Endothelial cell of umbilical vein (primary cell): ENCODE data around the gene PECR. TPM values are rescaled to one million over a fixed set of nuclear protein-coding genes. Genes with fewer than 3 reads are reported as not detected.
A peak's percentile ranks its signal among the peaks of the same experiment; 100 is the strongest.

ENCODE experiments used
- BruUV-seq: library from RNA; stranded (reverse); fragments of 400-500 nt; replicated peaks from 2 replicates; lab custom pipeline; 2021; lab: Mats Ljungman, UMichigan
- CTCF ChIA-PET: fragments of 300-600, 350-600 bp; sonication (Branson Sonifier 250); formaldehyde crosslinking; loops from one replicate; lab custom pipeline; 2021; ENCODE audit warnings: antibody characterized with exemption, inconsistent platforms; lab: Charles Lee
- POLR2A ChIA-PET: fragments of 300-600, 350-600 bp; sonication (Branson Sonifier 250); formaldehyde crosslinking; loops from one replicate; lab custom pipeline; 2021; ENCODE audit warnings: antibody characterized with exemption, inconsistent platforms; lab: Charles Lee
- DNase-seq: peaks from one replicate; pipeline ENCODE4 v3.0.0-alpha.2; 2011; ENCODE audit warnings: low read depth, low spot score
- FAIRE-seq: peaks from 2 replicates; lab custom pipeline; 2011; peaks lifted over from hg19 to GRCh38; lab: Jason Lieb, UNC
- H2AFZ ChIP-seq: 2 replicates; pipeline ENCODE4 v1.6.0; 2012; ENCODE audit warnings: low read depth, low read length, control low read depth, inconsistent platforms
- H3K27ac ChIP-seq: 2 replicates; pipeline ENCODE4 v1.5.1; 2011; ENCODE audit warnings: low read depth, mild to moderate bottlenecking, control low read depth, low read length, moderate library complexity; ENCODE audit not compliant: insufficient read depth
- H3K27me3 ChIP-seq, 2 experiments: 2 replicates each; pipeline versions ENCODE4 v1.6.0 to v1.6.1; 2011; ENCODE audit warnings: low read length in 2 of 2, mixed read lengths in 1 of 2; ENCODE audit not compliant: control insufficient read depth in 2 of 2, insufficient read depth in 2 of 2
- H3K36me3 ChIP-seq, 2 experiments: 2 replicates in 1 of 2; 3 replicates in 1 of 2; pipeline ENCODE4 v1.5.1; 2011; ENCODE audit warnings: low read length in 2 of 2, mild to moderate bottlenecking in 1 of 2, moderate library complexity in 1 of 2; ENCODE audit not compliant: control insufficient read depth in 2 of 2, insufficient read depth in 2 of 2; ENCODE audit errors: extremely low read depth in 1 of 2
- H3K4me1 ChIP-seq: 3 replicates; pipeline ENCODE4 v1.5.1; 2011; ENCODE audit warnings: mild to moderate bottlenecking, low read length; ENCODE audit not compliant: control insufficient read depth, insufficient read depth; ENCODE audit errors: extremely low read depth
- H3K4me2 ChIP-seq: 2 replicates; pipeline ENCODE4 v1.6.1; 2011; ENCODE audit warnings: low read length, control low read depth, mixed read lengths; ENCODE audit not compliant: insufficient read depth
- H3K4me3 ChIP-seq, 3 experiments: fragments of 200-600 bp in 1 of 3; sonication (generic), shearing (Covaris generic) in 1 of 3; replicated peaks in 1 of 3; 2 replicates each; pipeline ENCODE4 v1.5.1; 2011 to 2016; ENCODE audit warnings: control low read depth in 3 of 3, low read length in 3 of 3, mild to moderate bottlenecking in 2 of 3, inconsistent platforms in 1 of 3, low read depth in 1 of 3, moderate library complexity in 1 of 3; ENCODE audit not compliant: insufficient read depth in 1 of 3
- H3K79me2 ChIP-seq: 2 replicates; pipeline ENCODE4 v1.6.0; 2012; ENCODE audit warnings: low read length, inconsistent platforms; ENCODE audit not compliant: control insufficient read depth, insufficient read depth
- H3K9ac ChIP-seq: replicated peaks from 2 replicates; pipeline ENCODE3; 2011; ENCODE audit warnings: low read length, control low read depth; ENCODE audit not compliant: insufficient read depth; ENCODE audit errors: extremely low read depth
- H3K9me1 ChIP-seq: replicated peaks from 3 replicates; pipeline ENCODE4 v1.6.0; 2011; ENCODE audit warnings: mild to moderate bottlenecking, low read length; ENCODE audit not compliant: control insufficient read depth, insufficient read depth; ENCODE audit errors: extremely low read depth
- H3K9me3 ChIP-seq: replicated peaks from 2 replicates; pipeline ENCODE4 v1.5.1; 2012; ENCODE audit warnings: low read length, inconsistent platforms; ENCODE audit not compliant: control insufficient read depth, insufficient read depth
- H4K20me1 ChIP-seq: replicated peaks from 2 replicates; pipeline ENCODE3; 2011; ENCODE audit warnings: mild to moderate bottlenecking, low read length; ENCODE audit not compliant: control insufficient read depth, insufficient read depth; ENCODE audit errors: extremely low read depth
- EZH2 ChIP-seq: IDR thresholded peaks from 2 replicates; pipeline ENCODE4 v1.6.1; 2012; ENCODE audit warnings: borderline replicate concordance, low read depth, mild to moderate bottlenecking, moderate library complexity, low read length, inconsistent platforms; ENCODE audit not compliant: severe bottlenecking
- FOS ChIP-seq: IDR thresholded peaks from 2 replicates; pipeline ENCODE4 v1.6.1; 2011; ENCODE audit warnings: mild to moderate bottlenecking, low read length, moderate library complexity, borderline replicate concordance; ENCODE audit not compliant: insufficient read depth
- GATA2 ChIP-seq: IDR thresholded peaks from 2 replicates; pipeline ENCODE4 v1.7.0; 2011; ENCODE audit warnings: low read depth, mild to moderate bottlenecking, moderate library complexity, mixed read lengths, low read length; ENCODE audit not compliant: insufficient read length, insufficient read depth
- MYC ChIP-seq: IDR thresholded peaks from one replicate; pipeline ENCODE4 v1.6.1; 2011; ENCODE audit warnings: mild to moderate bottlenecking, low read depth, low read length
- POLR2AphosphoS5 ChIP-seq: IDR thresholded peaks from 2 replicates; pipeline ENCODE4 v1.6.1; 2012; ENCODE audit warnings: low read depth, mild to moderate bottlenecking, control low read depth, low read length, moderate library complexity; ENCODE audit not compliant: insufficient read depth
- dilution Hi-C: fragments of 300-500 bp; cut with MboI; formaldehyde crosslinking; loops from one replicate; pipeline ENCODE4 v1.15.0; 2019; ENCODE audit warnings: low sequenced_read_pairs; ENCODE audit not compliant: extremely low pct_ligation_motif_present
- intact Hi-C: fragments of 100-400 bp; cut with micrococcal nuclease; formaldehyde crosslinking; loops from one replicate; pipeline ENCODE4 v1.10.0; 2022
- polyA plus RNA-seq, 4 experiments: library from polyadenylated mRNA; depleted of rRNA in 3 of 4; stranded (reverse) in 3 of 4; unstranded in 1 of 4; fragments of >200 nt; gene quantifications; 2 replicates each; pipeline versions ENCODE4 v1.2.1 to v1.2.3, GENCODE V29; 2011 to 2012; ENCODE audit warnings: missing spikeins in 1 of 4
- total RNA-seq: library from RNA; stranded (reverse); gene quantifications from 2 replicates; pipeline ENCODE4 v1.2.3, GENCODE V29; 2021
- TF ChIP-seq, protein P1 (sequence below): IDR thresholded peaks from 2 replicates; pipeline ENCODE4 v1.6.1; 2011; ENCODE audit not compliant: insufficient read depth, insufficient read length
- TF ChIP-seq, protein P2 (sequence below), 2 donors: IDR thresholded peaks; 1 replicate in 1 of 2; 2 replicates in 1 of 2; pipeline ENCODE4 v1.5.1; 2011; ENCODE audit warnings: low read length in 2 of 2, mild to moderate bottlenecking in 2 of 2, moderate library complexity in 2 of 2, control low read depth in 1 of 2, inconsistent platforms in 1 of 2, low read depth in 1 of 2; ENCODE audit not compliant: insufficient read depth in 1 of 2; ENCODE audit errors: extremely low read depth in 1 of 2

The PECR gene
- total and polyA plus RNA-seq, 2 donors (not counting 3 experiments of a cell fraction or from before 2014, with no cell fraction given), result 4.1 to 6.2 TPM

GRCh38 chr2:216056739-216057138 lies 24.9 kb downstream of the PECR start:
- no peaks in the 10 kb centered on the region for H3K9me1 ChIP-seq
- CTCF ChIA-PET, result interaction anchor here (1.6 kb wide), 1 partner anchor 23 kb away, joined by 3 read pairs; no protein-coding TSS in a partner anchor
- dilution Hi-C loops, result no loop called here

GRCh38 chr2:216055680-216056079 lies 25.9 kb downstream of the PECR start:
- TF ChIP-seq GATA2 (no peak), FOS (no peak), MYC (no peak), EZH2 (no peak), POLR2AphosphoS5 (no peak)
- TF ChIP-seq, protein P1, sequence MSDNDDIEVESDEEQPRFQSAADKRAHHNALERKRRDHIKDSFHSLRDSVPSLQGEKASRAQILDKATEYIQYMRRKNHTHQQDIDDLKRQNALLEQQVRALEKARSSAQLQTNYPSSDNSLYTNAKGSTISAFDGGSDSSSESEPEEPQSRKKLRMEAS, result no peak
- no peak for DNase-seq
- Histone ChIP-seq H3K4me1 (peaks cover 7% of the 10 kb centered on the region), H3K9ac (no peak overlapping the region), H3K27ac (no peak overlapping the region), H3K79me2 (no peaks in the 10 kb centered on the region), H3K27me3 (no peaks in the 10 kb centered on the region), H4K20me1 (no peaks in the 10 kb centered on the region), H2AFZ (no peak overlapping the region), H3K9me3 (no peaks in the 10 kb centered on the region), H3K36me3 (no peaks in the 10 kb centered on the region), H3K9me1 (no peaks in the 10 kb centered on the region), H3K4me3 (no peak overlapping the region), H3K4me2 (no peak overlapping the region)
- dilution Hi-C loops (no loop called here), intact Hi-C loops (no loop called here)
- no peak for FAIRE-seq
- ChIA-PET CTCF (no interaction called here), POLR2A (no interaction called here)
- BruUV-seq, result no TSS peak

More at GRCh38 chr2:216056739-216057138, 24.9 kb downstream of the PECR start:
- H3K27ac ChIP-seq, result no peak overlapping the region
- no peaks in the 10 kb centered on the region for H3K9me3 ChIP-seq
- POLR2A ChIA-PET, result no interaction called here
- BruUV-seq, result no TSS peak
- FAIRE-seq (no peak), DNase-seq (peak; percentile 53)
- intact Hi-C loops, result no loop called here
- H3K4me1 ChIP-seq, result peaks cover 7% of the 10 kb centered on the region
- no peak overlapping the region for H3K9ac ChIP-seq
- TF ChIP-seq, protein P2, sequence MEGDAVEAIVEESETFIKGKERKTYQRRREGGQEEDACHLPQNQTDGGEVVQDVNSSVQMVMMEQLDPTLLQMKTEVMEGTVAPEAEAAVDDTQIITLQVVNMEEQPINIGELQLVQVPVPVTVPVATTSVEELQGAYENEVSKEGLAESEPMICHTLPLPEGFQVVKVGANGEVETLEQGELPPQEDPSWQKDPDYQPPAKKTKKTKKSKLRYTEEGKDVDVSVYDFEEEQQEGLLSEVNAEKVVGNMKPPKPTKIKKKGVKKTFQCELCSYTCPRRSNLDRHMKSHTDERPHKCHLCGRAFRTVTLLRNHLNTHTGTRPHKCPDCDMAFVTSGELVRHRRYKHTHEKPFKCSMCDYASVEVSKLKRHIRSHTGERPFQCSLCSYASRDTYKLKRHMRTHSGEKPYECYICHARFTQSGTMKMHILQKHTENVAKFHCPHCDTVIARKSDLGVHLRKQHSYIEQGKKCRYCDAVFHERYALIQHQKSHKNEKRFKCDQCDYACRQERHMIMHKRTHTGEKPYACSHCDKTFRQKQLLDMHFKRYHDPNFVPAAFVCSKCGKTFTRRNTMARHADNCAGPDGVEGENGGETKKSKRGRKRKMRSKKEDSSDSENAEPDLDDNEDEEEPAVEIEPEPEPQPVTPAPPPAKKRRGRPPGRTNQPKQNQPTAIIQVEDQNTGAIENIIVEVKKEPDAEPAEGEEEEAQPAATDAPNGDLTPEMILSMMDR (IDR thresholded peaks at IDR 0.05; ENCODE audit: extremely low read depth in 1 of 2, insufficient read depth in 1 of 2, low read depth in 1 of 2, low read length in 2 of 2), result no peak
- peak; percentile 34 for TF ChIP-seq FOS
- TF ChIP-seq, protein P1, result no peak
- TF ChIP-seq POLR2AphosphoS5, result no peak
- H3K79me2 ChIP-seq, result no peaks in the 10 kb centered on the region
- H3K27me3 ChIP-seq, result no peaks in the 10 kb centered on the region
- no peaks in the 10 kb centered on the region for H3K36me3 ChIP-seq
- no peaks in the 10 kb centered on the region for H4K20me1 ChIP-seq
- no peak overlapping the region for H3K4me2 ChIP-seq
- no peak overlapping the region for H2AFZ ChIP-seq
- H3K4me3 ChIP-seq, result no peak overlapping the region
